ENCODE data around the gene TSC2. TPM values are rescaled to one million over a fixed set of nuclear protein-coding genes. Genes with fewer than 3 reads are reported as not detected.

The TSC2 gene
- total and polyA plus RNA-seq, 9 of the 15 experiments (the other 6 are each of a cell fraction or from before 2014, with no cell fraction given) = 1.3 to 68.1 (median 16.6) TPM

GRCh38 chr16:2032285-2033056, 15.3 kb upstream of the TSC2 start (continued):
- no peak for TF ChIP-seq ZNF280A (IDR thresholded peaks at IDR 0.05; ENCODE audit: low read depth, partially characterized antibody)
- no peak for TF ChIP-seq REST (IDR thresholded peaks at IDR 0.05; ENCODE audit: borderline replicate concordance)
- no peak for TF ChIP-seq REST (CRISPR knock-in tag; IDR thresholded peaks at IDR 0.05; ENCODE audit: low read depth)
- no peak for TF ChIP-seq GTF3C2 (IDR thresholded peaks at IDR 0.05; ENCODE audit: borderline replicate concordance, extremely low read depth, insufficient read length)
- TF ChIP-seq CHD4 (IDR thresholded peaks at IDR 0.05; ENCODE audit: insufficient read depth, insufficient replicate concordance, low read depth, low read length, poor library complexity, severe bottlenecking) = no peak
- TF ChIP-seq ZNF263 (CRISPR knock-in tag; IDR thresholded peaks at IDR 0.05; ENCODE audit: borderline replicate concordance) = no peak
- no peak for TF ChIP-seq FOXK1 (CRISPR knock-in tag; IDR thresholded peaks at IDR 0.05; ENCODE audit: borderline replicate concordance)
- no peak for TF ChIP-seq ARID2 (IDR thresholded peaks at IDR 0.05)
- TF ChIP-seq JUND (IDR thresholded peaks at IDR 0.05; ENCODE audit: borderline replicate concordance, low read depth, low read length) = peak; percentile 80
- no peak; the same call in 2 of the 3 replicates for TF ChIP-seq JUND (tag; IDR thresholded peaks at IDR 0.05; ENCODE audit: borderline replicate concordance, low read depth, low read length)
- no peak for TF ChIP-seq MEF2D (tag; conservative IDR thresholded peaks at IDR 0.05; ENCODE audit: low read depth)
- TF ChIP-seq HNRNPUL1 (IDR thresholded peaks at IDR 0.05; ENCODE audit: low read length) = no peak
- no peak for TF ChIP-seq HCFC1 (IDR thresholded peaks at IDR 0.05; ENCODE audit: low read depth, low read length)

All from K562 (cell line).